Heart right ventricle (tissue), 16 donors: ENCODE results near the gene GAREM1. TPM values are rescaled to one million over a fixed set of nuclear protein-coding genes. Genes with fewer than 3 reads are reported as not detected.
A peak's percentile ranks its signal among the peaks of the same experiment; 100 is the strongest.

Experiments
- ATAC-seq, 8 donors: fragments of 200-7000 bp; cut with Tn5 transposase; one replicate each; pipeline ENCODE4 v1.9.1; 2020; ENCODE audit warnings: mild to moderate bottlenecking in 8 of 8, moderate library complexity in 8 of 8, moderate number of reproducible peaks in 1 of 8
- DNase-seq, 2 donors: peaks; one replicate each; pipeline ENCODE4 v3.0.0-alpha.2; 2020
- H3K27ac ChIP-seq, 10 donors: fragments of 200-600 bp; sonication (generic) in 2 of 10; one replicate each; pipeline versions ENCODE4 v1.5.0 to v1.8.0; 2020 to 2022; ENCODE audit warnings: mild to moderate bottlenecking in 3 of 10
- H3K27me3 ChIP-seq, 7 donors: fragments of 200-600 bp; one replicate each; pipeline ENCODE4 v1.8.0; 2021 to 2022; ENCODE audit warnings: mild to moderate bottlenecking in 2 of 7
- H3K36me3 ChIP-seq, 9 donors: fragments of 200-600 bp; sonication (generic) in 1 of 9; one replicate each; pipeline versions ENCODE4 v1.5.0 to v1.8.0; 2020 to 2022; ENCODE audit warnings: mild to moderate bottlenecking in 2 of 9
- H3K4me1 ChIP-seq, 9 donors: fragments of 200-600 bp; sonication (generic) in 1 of 9; one replicate each; pipeline versions ENCODE4 v1.5.0 to v1.8.0; 2020 to 2022; ENCODE audit warnings: mild to moderate bottlenecking in 4 of 9
- H3K4me3 ChIP-seq, 10 donors: fragments of 200-600 bp; sonication (generic) in 2 of 10; one replicate each; pipeline versions ENCODE4 v1.5.0 to v1.8.0; 2020 to 2022; ENCODE audit warnings: mild to moderate bottlenecking in 7 of 10, moderate library complexity in 2 of 10
- H3K9me3 ChIP-seq, 11 donors: fragments of 200-600 bp in 10 of 11; sonication (generic) in 2 of 11; one replicate each; pipeline versions ENCODE4 v1.5.0 to v1.8.0; 2013 to 2022; ENCODE audit warnings: mild to moderate bottlenecking in 2 of 11, control low read depth in 1 of 11, moderate library complexity in 1 of 11
- CTCF ChIP-seq, 9 donors: fragments of 200-600 bp; sonication (generic) in 2 of 9; IDR thresholded peaks; one replicate each; pipeline versions ENCODE4 v1.5.0 to v1.8.0; 2021 to 2022; ENCODE audit warnings: antibody characterized with exemption in 9 of 9, mild to moderate bottlenecking in 5 of 9, moderate library complexity in 1 of 9
- WGBS, 2 donors: extraction: QIAGEN DNeasy Blood & Tissue Kit; methylation state at CpG; one replicate each; pipeline ENCODE4 v1.1.7; 2013; ENCODE audit warnings: inconsistent platforms in 1 of 2; 5-methylcytosine and 5-hydroxymethylcytosine counted together
- intact Hi-C, 10 donors: fragments of 100-400 bp; cut with DNase I; formaldehyde crosslinking; loops; one replicate each; pipeline versions ENCODE4 v1.11.1 to v1.14.2; 2022
- polyA plus RNA-seq, 2 donors: library from polyadenylated mRNA; stranded (reverse); fragments of 200-250 nt; gene quantifications; one replicate each; pipeline ENCODE4 v1.2.3, GENCODE V29; 2013
- total RNA-seq, 10 donors: library from RNA; stranded (reverse); fragmentation: NEBNext Ultra II Directional in 3 of 10; extraction: Animal tissue kit (Norgen Biotek cat#: 25700) in 3 of 10; gene quantifications; one replicate each; pipeline versions ENCODE4 v1.2.1 to v1.2.4, GENCODE V29; 2021 to 2023
- donor health status: Arrhythmogenic right ventricular cardiomyopathy.
- donor health status: ischemic (EF 13 %, LVEDD 7.1; RV severe dilation, severe dysfunction).
- donor health status: healthy with polysubstance abuse.
- donor health status: DM: no; HTN: yes; CAD: no.
- donor health status: DM: no; HTN: no; CAD: no.
- donor health status: ischemic (EF 25% LVEDD 6.9; RV normal size, moderate dysfunction).
- donor health status: ischemic (EF 25% LVEDD 5.7; RV mildly dilated, moderate dysfunction).
- donor health status: healthy.
- donor health status: DM: yes; HTN: yes; CAD: no.
- donor health status: Ischemic cardiomyopathy.
- donor health status: ischemic (EF 35%, LVEDD 5.7; RV mildly dilated, moderate dysfunction).
- donor health status: nonischemic (EF 11% LVEDD 7.7; RV severe dilation, severe dysfunction).
- donor health status: DM: yes; HTN: yes; CAD: no.
- donor health status: PGD.
- donor health status: ischemic (EF 29% LVEDD 5.4; RV normal size, mild dysfunction).
- donor health status: nonischemic (EF 23%, LVEDD 6.1; RV moderate dilation, normal function).

GAREM1 gene
- total and polyA plus RNA-seq, 12 donors = 2.4 to 26.1 (median 13.4) TPM

GRCh38 chr18:32427084-32427900, 43.4 kb downstream of the GAREM1 start:
- peaks cover 0 to 64% (median 39%) of the 10 kb centered on the region in 9 donors for H3K4me1 ChIP-seq
- no peak for TF ChIP-seq CTCF (IDR thresholded peaks at IDR 0.05)

GRCh38 chr18:32425466-32425865, 45.2 kb downstream of the GAREM1 start:
- ATAC-seq (peak in 1 of 8 donors; percentile 21), DNase-seq (no peak)
- intact Hi-C loops = no loop called here
- H3K4me3 ChIP-seq = no peak overlapping the region
- no peaks in the 10 kb centered on the region for H3K27me3 ChIP-seq
- no peak for TF ChIP-seq CTCF (IDR thresholded peaks at IDR 0.05)
- no peaks in the 10 kb centered on the region for H3K36me3 ChIP-seq
- 63 to 79% methylated on average over 1 of the region's 1 CpG for whole genome bisulfite sequencing, 2 donors
- H3K27ac ChIP-seq = peak overlapping the region in 9 of 10 donors; percentile 23 to 59 (median 38)
- H3K4me1 ChIP-seq = peaks cover 0 to 82% (median 49%) of the 10 kb centered on the region in 9 donors
- H3K9me3 ChIP-seq = no peaks in the 10 kb centered on the region

More at GRCh38 chr18:32427084-32427900, 43.4 kb downstream of the GAREM1 start:
- ATAC-seq = no peak
- Histone ChIP-seq H3K27me3 (no peaks in the 10 kb centered on the region), H3K4me3 (no peak overlapping the region), H3K27ac (peak overlapping the region in 1 of 10 donors; percentile 5), H3K9me3 (peaks cover 0 to 17% (median 8%) of the 10 kb centered on the region in 11 donors), H3K36me3 (no peaks in the 10 kb centered on the region)
- WGBS, 2 donors = 53 to 66% methylated on average over 4 of the region's 4 CpGs
- no peak for DNase-seq
- intact Hi-C loops = no loop called here

GRCh38 chr18:32424696-32425095, 46.0 kb downstream of the GAREM1 start:
- DNase-seq (no peak), ATAC-seq (peak in 7 of 8 donors; percentile 55 to 88 (median 76))
- Histone ChIP-seq H3K4me3 (no peak overlapping the region), H3K27me3 (no peaks in the 10 kb centered on the region), H3K4me1 (peaks cover 0 to 90% (median 55%) of the 10 kb centered on the region in 9 donors), H3K27ac (peak overlapping the region in 8 of 10 donors; percentile 23 to 59 (median 34)), H3K9me3 (no peaks in the 10 kb centered on the region), H3K36me3 (no peaks in the 10 kb centered on the region)
- intact Hi-C loops = loop anchor here in 2 of 10 donors (5.0 kb wide), 3 partner anchors 42 to 72 kb away; no protein-coding TSS in a partner anchor
- TF ChIP-seq CTCF (IDR thresholded peaks at IDR 0.05) = no peak
- WGBS, 2 donors = 20 to 22% methylated on average over 1 of the region's 1 CpG

- intact Hi-C loops = loop anchor here in 2 of 10 donors (5.0 kb wide), 3 partner anchors 41 to 71 kb away; no protein-coding TSS in a partner anchor
- peak overlapping the region in 6 of 10 donors; percentile 10 to 52 (median 40) for H3K27ac ChIP-seq
- WGBS, 2 donors = 74 to 80% methylated on average over 4 of the region's 4 CpGs
- H3K4me1 ChIP-seq = peaks cover 0 to 89% (median 60%) of the 10 kb centered on the region in 9 donors
- no peak overlapping the region for H3K4me3 ChIP-seq
- ATAC-seq (no peak), DNase-seq (no peak)
- H3K36me3 ChIP-seq = no peaks in the 10 kb centered on the region
- TF ChIP-seq CTCF (IDR thresholded peaks at IDR 0.05) = no peak
- no peaks in the 10 kb centered on the region for H3K9me3 ChIP-seq
- H3K27me3 ChIP-seq = no peaks in the 10 kb centered on the region
Measured at GRCh38 chr18:32422978-32423740, 47.5 kb downstream of the GAREM1 start.
